HepG2 (cell line): ENCODE measurements around the gene ATXN7L3.

Experiments used
- MEF2D ChIP-seq: sonication (generic); formaldehyde crosslinking; IDR thresholded peaks from 2 replicates; pipeline ENCODE4 v1.5.1; 2020; ENCODE audit warnings: mild to moderate bottlenecking, missing genetic modification reagents
- ZNF30 ChIP-seq: sonication (generic); formaldehyde crosslinking; IDR thresholded peaks from 2 replicates; pipeline ENCODE4 v1.5.0; 2020; ENCODE audit warnings: mild to moderate bottlenecking, missing genetic modification reagents

DNA sequence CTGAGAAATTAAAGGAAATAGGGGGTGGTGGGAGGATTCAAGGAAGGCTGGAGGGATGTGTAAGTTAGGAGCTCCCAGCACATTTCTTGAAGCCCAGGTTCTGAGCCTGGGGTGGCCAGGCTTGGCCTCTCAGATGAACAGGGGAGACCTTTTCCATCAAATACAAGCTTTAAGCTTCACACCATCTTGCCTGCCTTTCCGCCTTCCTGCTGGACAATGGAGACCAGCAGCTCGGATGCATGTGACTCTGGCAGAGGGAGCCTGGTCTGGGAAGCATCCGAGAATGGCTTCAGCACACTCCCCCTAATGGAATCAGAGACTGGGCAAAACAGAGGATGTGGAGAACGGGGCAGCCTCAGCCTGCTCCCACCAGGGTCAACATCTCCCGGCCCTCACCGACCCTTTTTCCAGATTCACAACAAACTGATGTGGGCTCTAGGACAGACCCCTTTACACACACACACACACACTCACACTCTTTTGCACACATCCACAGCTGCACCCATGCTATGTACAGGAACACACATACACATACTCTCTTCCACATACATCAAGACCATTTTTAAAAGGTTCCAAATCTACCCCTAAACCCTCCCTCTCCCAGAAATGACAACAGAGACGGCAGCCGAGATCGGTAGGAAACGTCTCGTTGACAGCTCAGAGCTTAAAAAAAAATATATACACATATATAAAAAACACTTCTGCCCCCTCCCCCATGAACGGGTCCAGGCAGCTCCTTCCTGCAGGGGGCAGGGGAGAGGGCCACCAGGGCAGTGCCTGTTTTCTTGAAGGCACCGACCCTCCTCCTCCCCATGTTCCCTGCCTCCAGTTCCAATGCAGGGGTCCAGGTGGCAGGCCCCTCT is 6.5 kb upstream of the ATXN7L3 start:
- TF ChIP-seq MEF2D (CRISPR knock-in tag) (no peak), ZNF30 (CRISPR knock-in tag) (no peak)
